ENCODE measurements around the gene HOXD9.

The HOXD9 gene

DNA sequence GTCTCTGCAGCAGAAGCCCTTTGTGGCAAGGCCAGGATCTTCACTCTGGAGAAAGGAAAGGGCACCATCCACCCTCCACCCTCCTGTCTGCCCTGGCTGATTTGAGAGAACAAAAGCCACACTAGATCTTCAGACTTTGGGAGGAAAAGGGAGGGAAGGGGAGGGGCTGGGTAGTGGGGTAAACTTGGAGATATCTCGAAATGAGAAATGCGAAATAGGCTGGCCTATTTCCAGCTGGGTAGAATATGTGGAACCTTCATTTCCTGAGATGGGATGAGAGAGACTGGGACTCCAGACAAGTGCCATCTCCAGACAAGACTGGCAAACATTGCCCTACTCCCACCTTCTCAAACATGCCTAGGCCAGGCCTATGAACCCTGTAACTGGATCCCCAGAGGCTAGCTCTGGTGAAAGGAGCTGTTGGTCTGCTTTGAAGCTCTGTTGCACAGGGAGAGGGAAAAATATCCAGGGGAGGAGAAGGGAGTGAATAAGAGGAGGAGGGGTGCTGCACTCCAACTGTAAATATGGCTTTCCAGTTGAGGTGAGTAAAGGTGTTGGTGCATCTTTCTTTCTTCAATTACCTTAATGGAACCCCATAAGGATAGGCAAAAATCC, 21.2 kb upstream of the HOXD9 start:
- H3K9me2 ChIP-seq (replicated peaks; ENCODE audit: low read depth, low read length) = no peaks in the 10 kb centered on the region
- H3K9me3 ChIP-seq (ENCODE audit: insufficient read depth, low read depth, low read length) = no peaks in the 10 kb centered on the region
- H3K4me2 ChIP-seq (ENCODE audit: low read depth, low read length, poor library complexity, severe bottlenecking) = no peak overlapping the region
- no peak overlapping the region for H2AFZ ChIP-seq (ENCODE audit: low read length)
- TF ChIP-seq, protein P1, sequence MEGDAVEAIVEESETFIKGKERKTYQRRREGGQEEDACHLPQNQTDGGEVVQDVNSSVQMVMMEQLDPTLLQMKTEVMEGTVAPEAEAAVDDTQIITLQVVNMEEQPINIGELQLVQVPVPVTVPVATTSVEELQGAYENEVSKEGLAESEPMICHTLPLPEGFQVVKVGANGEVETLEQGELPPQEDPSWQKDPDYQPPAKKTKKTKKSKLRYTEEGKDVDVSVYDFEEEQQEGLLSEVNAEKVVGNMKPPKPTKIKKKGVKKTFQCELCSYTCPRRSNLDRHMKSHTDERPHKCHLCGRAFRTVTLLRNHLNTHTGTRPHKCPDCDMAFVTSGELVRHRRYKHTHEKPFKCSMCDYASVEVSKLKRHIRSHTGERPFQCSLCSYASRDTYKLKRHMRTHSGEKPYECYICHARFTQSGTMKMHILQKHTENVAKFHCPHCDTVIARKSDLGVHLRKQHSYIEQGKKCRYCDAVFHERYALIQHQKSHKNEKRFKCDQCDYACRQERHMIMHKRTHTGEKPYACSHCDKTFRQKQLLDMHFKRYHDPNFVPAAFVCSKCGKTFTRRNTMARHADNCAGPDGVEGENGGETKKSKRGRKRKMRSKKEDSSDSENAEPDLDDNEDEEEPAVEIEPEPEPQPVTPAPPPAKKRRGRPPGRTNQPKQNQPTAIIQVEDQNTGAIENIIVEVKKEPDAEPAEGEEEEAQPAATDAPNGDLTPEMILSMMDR (conservative IDR thresholded peaks at IDR 0.05; ENCODE audit: low read length) = no peak
- no peak for TF ChIP-seq EZH2phosphoT487 (IDR thresholded peaks at IDR 0.05; ENCODE audit: borderline replicate concordance)
- H3K4me3 ChIP-seq (ENCODE audit: low read length, poor library complexity, severe bottlenecking) = no peak overlapping the region
- H3F3A ChIP-seq (ENCODE audit: low read depth) = no peaks in the 10 kb centered on the region
- no peaks in the 10 kb centered on the region for H4K20me1 ChIP-seq (ENCODE audit: insufficient read depth, low read length, poor library complexity, severe bottlenecking)
- H3K4me1 ChIP-seq (ENCODE audit: insufficient read depth, low read length, poor library complexity, severe bottlenecking) = peaks cover 11% of the 10 kb centered on the region
- no peaks in the 10 kb centered on the region for H3K79me2 ChIP-seq (ENCODE audit: insufficient read depth, low read length)
- no peaks in the 10 kb centered on the region for H3K27me3 ChIP-seq (ENCODE audit: insufficient read depth, low read length, poor library complexity, severe bottlenecking)
- H3K9ac ChIP-seq (ENCODE audit: low read depth, low read length, poor library complexity, severe bottlenecking) = no peak overlapping the region
- H3K36me3 ChIP-seq (ENCODE audit: insufficient read depth, low read length) = no peaks in the 10 kb centered on the region

DNA sequence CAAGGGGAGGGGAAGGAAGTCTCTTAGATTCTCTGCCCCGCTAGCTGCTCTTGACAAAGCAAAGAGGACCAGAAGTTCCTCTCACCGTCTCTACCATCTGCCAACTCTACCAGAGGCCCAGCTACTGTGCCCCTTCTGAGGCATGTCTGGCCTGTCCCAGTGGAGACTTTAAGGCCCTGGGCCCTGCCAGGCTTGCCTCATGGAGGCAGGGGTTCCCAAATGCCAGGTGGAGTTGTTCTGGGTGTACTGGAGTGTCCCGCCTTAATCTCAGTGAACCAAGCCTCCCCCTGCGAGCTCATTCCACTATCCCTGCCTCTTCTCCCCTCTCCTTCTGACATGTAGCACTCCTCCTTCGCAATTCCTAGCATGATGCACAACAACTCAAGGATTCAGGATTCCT, 20.7 kb upstream of the HOXD9 start:
- H3K9me3 ChIP-seq (ENCODE audit: insufficient read depth, low read depth, low read length) = no peaks in the 10 kb centered on the region
- no peaks in the 10 kb centered on the region for H4K20me1 ChIP-seq (ENCODE audit: insufficient read depth, low read length, poor library complexity, severe bottlenecking)
- TF ChIP-seq, protein P1 (conservative IDR thresholded peaks at IDR 0.05; ENCODE audit: low read length) = no peak
- no peak for TF ChIP-seq EZH2phosphoT487 (IDR thresholded peaks at IDR 0.05; ENCODE audit: borderline replicate concordance)
- H3K4me3 ChIP-seq (ENCODE audit: low read length, poor library complexity, severe bottlenecking) = no peak overlapping the region
- no peaks in the 10 kb centered on the region for H3K27me3 ChIP-seq (ENCODE audit: insufficient read depth, low read length, poor library complexity, severe bottlenecking)
- no peak overlapping the region for H3K4me2 ChIP-seq (ENCODE audit: low read depth, low read length, poor library complexity, severe bottlenecking)
- no peaks in the 10 kb centered on the region for H3K79me2 ChIP-seq (ENCODE audit: insufficient read depth, low read length)
- H3K9ac ChIP-seq (ENCODE audit: low read depth, low read length, poor library complexity, severe bottlenecking) = no peak overlapping the region
- H3F3A ChIP-seq (ENCODE audit: low read depth) = no peaks in the 10 kb centered on the region
- no peaks in the 10 kb centered on the region for H3K9me2 ChIP-seq (replicated peaks; ENCODE audit: low read depth, low read length)
- H3K4me1 ChIP-seq (ENCODE audit: insufficient read depth, low read length, poor library complexity, severe bottlenecking) = peaks cover 6% of the 10 kb centered on the region
- no peak overlapping the region for H2AFZ ChIP-seq (ENCODE audit: low read length)
- no peaks in the 10 kb centered on the region for H3K36me3 ChIP-seq (ENCODE audit: insufficient read depth, low read length)

DNA sequence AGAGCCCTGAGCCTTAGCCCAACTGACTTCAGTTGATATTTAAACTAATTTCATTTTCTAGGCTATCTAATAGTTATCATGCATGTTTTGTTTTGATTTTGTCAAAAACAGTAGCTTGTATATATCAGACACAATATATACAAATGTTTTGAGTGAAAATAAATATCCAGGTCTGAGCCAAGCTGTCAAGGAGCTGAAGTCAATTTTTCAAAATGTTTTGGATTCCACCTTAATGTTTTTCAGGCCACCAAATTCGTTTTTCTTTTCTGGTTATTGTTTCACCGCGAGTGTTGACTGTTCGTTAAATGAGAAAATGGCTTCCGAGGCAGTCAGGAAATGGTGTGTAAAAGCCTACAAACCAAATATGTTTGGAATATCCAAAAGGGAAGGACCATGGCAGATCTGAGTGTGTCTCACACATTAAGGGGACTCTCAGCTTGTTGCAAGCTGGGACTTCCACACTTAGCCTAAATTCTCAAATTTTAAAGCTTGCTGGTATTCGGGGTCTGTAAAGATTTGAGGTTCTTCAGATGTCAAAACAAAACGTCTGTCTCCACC, 20.1 kb upstream of the HOXD9 start:
- Histone ChIP-seq H3K79me2 (ENCODE audit: insufficient read depth, low read length) (no peaks in the 10 kb centered on the region), H3K4me2 (ENCODE audit: low read depth, low read length, poor library complexity, severe bottlenecking) (no peak overlapping the region), H3K9me3 (ENCODE audit: insufficient read depth, low read depth, low read length) (no peaks in the 10 kb centered on the region), H3K9me2 (replicated peaks; ENCODE audit: low read depth, low read length) (no peaks in the 10 kb centered on the region), H3K36me3 (ENCODE audit: insufficient read depth, low read length) (no peaks in the 10 kb centered on the region), H4K20me1 (ENCODE audit: insufficient read depth, low read length, poor library complexity, severe bottlenecking) (no peaks in the 10 kb centered on the region), H3K27me3 (ENCODE audit: insufficient read depth, low read length, poor library complexity, severe bottlenecking) (no peaks in the 10 kb centered on the region), H3K4me3 (ENCODE audit: low read length, poor library complexity, severe bottlenecking) (no peak overlapping the region), H3F3A (ENCODE audit: low read depth) (no peaks in the 10 kb centered on the region), H2AFZ (ENCODE audit: low read length) (no peak overlapping the region), H3K9ac (ENCODE audit: low read depth, low read length, poor library complexity, severe bottlenecking) (no peak overlapping the region), H3K4me1 (ENCODE audit: insufficient read depth, low read length, poor library complexity, severe bottlenecking) (peaks cover 3% of the 10 kb centered on the region)
- TF ChIP-seq, protein P1 (conservative IDR thresholded peaks at IDR 0.05; ENCODE audit: low read length) = no peak
- TF ChIP-seq EZH2phosphoT487 (IDR thresholded peaks at IDR 0.05; ENCODE audit: borderline replicate concordance) = no peak

Measured in Loucy (cell line).